Measurements from ENCODE around the gene MEIS2. TPM values are rescaled to one million over a fixed set of nuclear protein-coding genes. Genes with fewer than 3 reads are reported as not detected.

MEIS2 gene
- total RNA-seq, 1 donor from 2014 or later = 380 TPM

GRCh38 chr15:36978625-36979024, 121.7 kb downstream of the MEIS2 start:
- FAIRE-seq (no peak), DNase-seq (ENCODE audit: low spot score in 2 of 2) (no peak)

- DNase-seq (ENCODE audit: low spot score in 2 of 2) (no peak), FAIRE-seq (no peak)
These were observed 122.2 kb downstream of the MEIS2 start for GRCh38 chr15:36978126-36978525.

GRCh38 chr15:36977659-36978058, 122.7 kb downstream of the MEIS2 start:
- DNase-seq (ENCODE audit: low spot score in 2 of 2) = no peak
- no peak for FAIRE-seq

- no peak for FAIRE-seq
- no peak for DNase-seq (ENCODE audit: low spot score in 2 of 2)
These were observed 127.6 kb downstream of the MEIS2 start for GRCh38 chr15:36972704-36973103.

GRCh38 chr15:36970522-36970921, 129.8 kb downstream of the MEIS2 start:
- DNase-seq (ENCODE audit: low spot score in 2 of 2) (no peak), FAIRE-seq (no peak)

- FAIRE-seq (no peak), DNase-seq (ENCODE audit: low spot score in 2 of 2) (no peak)
These were observed 132.4 kb downstream of the MEIS2 start for GRCh38 chr15:36967929-36968328.

- no peak for FAIRE-seq
- DNase-seq (ENCODE audit: low spot score in 2 of 2) = no peak
These were observed 133.6 kb downstream of the MEIS2 start for GRCh38 chr15:36966708-36967107.

GRCh38 chr15:36965570-36966342, 134.6 kb downstream of the MEIS2 start:
- no peak for DNase-seq (ENCODE audit: low spot score in 2 of 2)
- FAIRE-seq = no peak

- DNase-seq (ENCODE audit: low spot score in 2 of 2) (no peak), FAIRE-seq (no peak)
These were observed 135.7 kb downstream of the MEIS2 start for GRCh38 chr15:36964626-36965025.

- no peak for DNase-seq (ENCODE audit: low spot score in 2 of 2)
- FAIRE-seq = no peak
These were observed 138.4 kb downstream of the MEIS2 start for GRCh38 chr15:36961956-36962355.

- DNase-seq (ENCODE audit: low spot score in 2 of 2) (no peak), FAIRE-seq (no peak)
These were observed 139.5 kb downstream of the MEIS2 start for GRCh38 chr15:36960947-36961227.

- FAIRE-seq = no peak
- no peak for DNase-seq (ENCODE audit: low spot score in 2 of 2)
These were observed 140.0 kb downstream of the MEIS2 start for GRCh38 chr15:36960179-36960946.

- no peak for FAIRE-seq
- DNase-seq (ENCODE audit: low spot score in 2 of 2) = no peak
These were observed 140.6 kb downstream of the MEIS2 start for GRCh38 chr15:36959746-36960145.

- FAIRE-seq (no peak), DNase-seq (ENCODE audit: low spot score in 2 of 2) (no peak)
These were observed 141.7 kb downstream of the MEIS2 start for GRCh38 chr15:36958606-36959005.

GRCh38 chr15:36954486-36954885, 145.9 kb downstream of the MEIS2 start:
- FAIRE-seq (no peak), DNase-seq (ENCODE audit: low spot score in 2 of 2) (no peak)

GRCh38 chr15:36953346-36953745, 147.0 kb downstream of the MEIS2 start:
- no peak for DNase-seq (ENCODE audit: low spot score in 2 of 2)
- FAIRE-seq = no peak

GRCh38 chr15:36951731-36952247, 148.6 kb downstream of the MEIS2 start:
- no peak for DNase-seq (ENCODE audit: low spot score in 2 of 2)
- no peak for FAIRE-seq

GRCh38 chr15:36950371-36950770, 150.0 kb downstream of the MEIS2 start:
- no peak for DNase-seq (ENCODE audit: low spot score in 2 of 2)
- FAIRE-seq = no peak

- no peak for DNase-seq (ENCODE audit: low spot score in 2 of 2)
- FAIRE-seq = no peak
These were observed 151.4 kb downstream of the MEIS2 start for GRCh38 chr15:36948982-36949381.

- DNase-seq (ENCODE audit: low spot score in 2 of 2) (no peak), FAIRE-seq (no peak)
These were observed 153.2 kb downstream of the MEIS2 start for GRCh38 chr15:36947035-36947719.

GRCh38 chr15:36944442-36944841, 155.9 kb downstream of the MEIS2 start:
- no peak for FAIRE-seq
- no peak for DNase-seq (ENCODE audit: low spot score in 2 of 2)

Data from frontal cortex (tissue), 4 donors.